DMS79 (cell line): Measurements from ENCODE around the gene DLX4.

ENCODE experiments used
- DNase-seq: peaks from one replicate; lab custom pipeline; 2025; lab: John Stamatoyannopoulos, UW

The DLX4 gene

DNA sequence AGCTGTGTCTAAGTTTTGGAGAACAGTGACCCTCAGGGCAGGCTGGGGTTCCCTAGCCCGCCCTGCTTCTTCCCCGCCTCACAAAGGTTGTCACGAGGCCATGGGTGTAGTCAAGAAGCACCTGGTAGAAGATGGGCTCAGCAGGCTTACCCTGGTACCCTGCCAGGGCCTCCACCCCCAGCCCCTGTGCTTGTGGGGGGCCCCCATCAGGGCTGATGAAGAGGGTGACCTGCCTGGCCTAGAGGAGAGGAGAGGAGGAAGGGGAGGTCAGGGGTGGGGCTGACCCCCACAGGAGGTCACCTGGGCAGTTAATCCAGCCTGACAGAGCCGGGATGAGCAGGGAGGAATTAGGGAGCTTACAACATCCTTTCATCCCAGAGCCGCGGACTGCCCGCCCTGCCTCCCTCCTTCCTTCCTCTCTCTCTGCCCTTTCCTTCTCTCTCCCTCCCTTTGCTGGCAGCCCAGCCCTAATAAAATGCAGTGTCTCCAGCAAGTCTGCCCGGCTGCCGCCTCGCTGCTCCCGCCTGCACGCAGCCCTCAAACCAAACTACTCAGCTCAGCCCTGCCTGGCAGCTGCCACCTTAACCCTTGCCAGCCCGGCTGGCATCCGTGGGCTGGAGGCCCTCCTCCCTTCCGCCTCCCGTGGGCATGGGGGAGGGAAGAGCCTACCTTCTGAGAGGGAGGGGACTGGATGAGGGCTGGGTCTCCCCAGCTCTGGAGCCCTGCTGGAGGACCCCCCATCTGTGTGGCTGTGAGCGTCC is 18.9 kb downstream of the DLX4 start:
- DNase-seq, result peak; percentile 72

GRCh38 chr17:49989518-49989880 is 20.5 kb downstream of the DLX4 start:
- no peak for DNase-seq

GRCh38 chr17:49990331-49990730 is 21.3 kb downstream of the DLX4 start:
- DNase-seq, result no peak

DNA sequence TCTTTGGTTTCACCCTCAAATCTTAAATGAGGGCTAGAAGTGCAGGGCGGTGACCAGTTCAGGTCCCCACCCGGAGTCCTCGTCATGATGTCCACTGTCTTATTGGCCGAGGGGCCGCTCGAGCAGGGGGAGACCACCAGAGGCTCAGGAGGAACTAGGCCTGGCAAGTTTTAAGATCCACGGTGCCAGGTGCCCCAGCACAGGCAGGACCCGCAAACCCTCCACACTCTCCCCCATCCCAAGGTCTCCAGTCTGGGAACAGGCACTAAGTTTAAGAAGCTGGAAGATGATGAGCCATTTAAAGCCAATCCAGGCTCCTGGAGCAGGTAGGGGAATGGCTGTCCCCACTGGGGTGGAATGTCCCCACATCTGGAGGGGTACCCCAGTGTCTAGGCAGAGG is 21.9 kb downstream of the DLX4 start:
- DNase-seq, result no peak

DNA sequence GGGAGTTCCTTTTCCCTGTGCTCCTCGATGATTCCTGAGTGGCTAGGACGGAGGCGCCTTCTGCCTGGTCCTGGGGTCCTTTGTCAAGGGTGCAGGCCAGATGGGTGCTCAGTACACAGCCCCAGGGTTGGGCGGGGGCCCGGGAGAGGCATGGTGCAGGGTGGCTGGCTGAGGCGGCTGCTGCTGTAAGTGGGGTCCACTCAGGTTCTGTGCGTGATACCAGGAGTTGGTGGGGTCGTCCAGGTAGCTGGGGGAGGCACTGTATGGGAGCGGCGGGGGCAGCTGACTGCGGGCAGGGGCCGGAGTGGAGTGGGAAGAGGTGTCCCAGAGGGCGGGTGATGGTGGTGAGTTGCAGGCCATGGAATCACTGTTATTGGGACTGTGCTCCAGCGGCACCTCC is 22.4 kb downstream of the DLX4 start:
- DNase-seq, result no peak

- no peak for DNase-seq
These were observed 23.4 kb downstream of the DLX4 start for GRCh38 chr17:49992191-49992932.

DNA sequence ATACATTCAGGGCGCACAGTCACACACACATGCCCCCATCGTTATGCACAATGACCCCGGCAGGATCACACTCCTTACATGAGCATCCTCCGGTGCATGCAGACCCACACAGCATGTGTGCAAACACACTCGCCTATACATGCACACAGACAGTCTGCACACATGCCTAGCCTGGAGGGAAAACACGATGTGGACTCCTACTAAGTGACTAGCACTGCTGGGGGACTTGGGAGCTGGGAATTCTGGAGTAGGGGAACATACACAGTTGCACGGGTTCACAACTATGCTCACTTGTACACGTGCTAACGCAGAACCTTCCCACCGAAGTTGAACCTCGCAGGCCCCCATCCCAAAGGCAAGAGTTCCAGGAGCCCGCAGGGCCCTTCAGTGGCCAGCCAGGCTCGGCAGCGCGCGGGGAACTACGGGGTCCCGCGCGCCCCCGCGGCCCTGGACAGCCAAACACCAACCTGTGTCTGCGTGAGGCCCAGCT is 24.0 kb downstream of the DLX4 start:
- no peak for DNase-seq

- DNase-seq, result no peak
These were observed 24.6 kb downstream of the DLX4 start for GRCh38 chr17:49993423-49994060.

DNA sequence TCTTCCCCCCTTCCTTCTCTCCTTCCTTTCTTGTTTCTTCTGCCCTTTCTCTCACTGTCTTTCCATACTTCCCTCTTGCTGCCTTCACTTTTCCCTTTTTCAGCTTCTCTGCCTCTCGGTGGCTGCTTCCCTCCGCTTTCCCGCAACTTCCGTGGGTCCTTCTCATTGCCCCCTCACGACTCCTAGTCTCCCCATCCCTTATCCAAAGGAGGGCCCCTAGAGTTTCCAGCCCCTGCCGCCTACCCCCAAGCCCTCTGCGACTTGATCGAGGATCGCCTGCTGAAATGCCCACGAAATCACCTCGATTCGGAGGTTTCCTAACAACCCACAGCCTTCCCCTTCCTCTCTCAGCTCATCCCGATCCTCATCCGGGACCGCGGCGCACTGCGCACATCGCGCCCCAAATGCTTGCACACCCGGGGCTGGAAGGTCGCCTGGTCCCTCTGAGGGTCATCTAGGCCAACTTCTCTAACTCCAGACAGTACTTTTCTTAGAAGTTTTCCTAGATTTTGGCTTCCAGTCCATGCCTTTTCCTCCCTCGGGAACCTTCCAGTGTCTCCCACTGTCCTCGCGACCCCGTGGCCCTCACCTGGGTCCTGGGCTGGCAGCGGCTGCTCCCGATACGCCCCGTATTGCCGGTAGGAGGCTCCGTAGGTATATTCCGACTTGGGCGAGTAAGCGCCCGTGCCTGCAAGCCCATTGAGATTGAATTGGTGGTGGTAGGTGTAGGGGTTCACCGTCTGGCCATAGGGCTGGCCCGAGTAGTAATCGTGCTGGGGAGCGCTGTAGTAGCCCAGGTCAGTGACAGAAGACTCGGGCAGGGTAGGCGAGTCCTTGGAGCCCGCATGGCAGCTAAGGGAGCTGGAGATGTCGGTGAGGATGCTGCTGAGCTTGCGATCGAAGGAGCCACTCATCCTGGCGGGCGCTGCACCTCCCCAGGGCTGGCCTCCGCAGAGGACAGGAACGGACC is 25.4 kb downstream of the DLX4 start:
- DNase-seq, result no peak

- peak; percentile 59 for DNase-seq
These were observed 26.2 kb downstream of the DLX4 start, which contains the start of gene DLX3 for GRCh38 chr17:49995055-49995738. Gene DLX3 (minus strand): TSS chr17:49995224. CDS start chr17:49994998, 226 bp downstream.

- DNase-seq, result no peak
These were observed 27.1 kb downstream of the DLX4 start for GRCh38 chr17:49996121-49996494.

- no peak for DNase-seq
These were observed 27.7 kb downstream of the DLX4 start for GRCh38 chr17:49996495-49997300.

DNA sequence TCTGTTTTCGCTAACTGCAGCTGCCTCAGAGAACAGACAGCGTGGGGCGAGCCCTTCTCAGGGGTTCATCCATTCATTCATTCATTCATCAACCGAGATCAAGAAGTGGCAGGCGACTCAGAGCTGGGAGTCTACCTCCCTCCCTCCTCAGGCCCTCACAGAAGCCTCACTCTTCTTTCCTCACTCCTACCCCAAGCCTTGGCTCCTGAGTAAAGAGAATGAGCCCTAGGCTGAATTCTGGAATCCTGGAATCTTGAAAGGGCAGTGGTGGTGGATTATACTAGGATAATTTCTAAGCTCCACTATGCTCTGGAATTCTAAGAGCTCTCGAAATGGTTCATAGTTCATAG is 28.3 kb downstream of the DLX4 start:
- no peak for DNase-seq

- peak; percentile 83 for DNase-seq
These were observed 29.0 kb downstream of the DLX4 start for GRCh38 chr17:49997773-49998703.

- no peak for DNase-seq
These were observed 30.0 kb downstream of the DLX4 start for GRCh38 chr17:49998836-49999511.

- DNase-seq, result no peak
These were observed 34.9 kb downstream of the DLX4 start for GRCh38 chr17:50003911-50004310.

- no peak for DNase-seq
These were observed 40.3 kb downstream of the DLX4 start for GRCh38 chr17:50009282-50009681.

- DNase-seq, result no peak
These were observed 44.1 kb downstream of the DLX4 start for GRCh38 chr17:50013079-50013478.
